T-helper 9 cell (primary cell): Measurements from ENCODE around the gene EFNA5.
"Not testable (repeated sequence)": the region's sequence is repeated elsewhere in the genome, so short reads cannot be mapped to it uniquely, and the experiment has no call there.

Experiments
- DNase-seq: peaks from one replicate; pipeline ENCODE4 v3.0.0-alpha.2; 2020

Gene EFNA5

DNA sequence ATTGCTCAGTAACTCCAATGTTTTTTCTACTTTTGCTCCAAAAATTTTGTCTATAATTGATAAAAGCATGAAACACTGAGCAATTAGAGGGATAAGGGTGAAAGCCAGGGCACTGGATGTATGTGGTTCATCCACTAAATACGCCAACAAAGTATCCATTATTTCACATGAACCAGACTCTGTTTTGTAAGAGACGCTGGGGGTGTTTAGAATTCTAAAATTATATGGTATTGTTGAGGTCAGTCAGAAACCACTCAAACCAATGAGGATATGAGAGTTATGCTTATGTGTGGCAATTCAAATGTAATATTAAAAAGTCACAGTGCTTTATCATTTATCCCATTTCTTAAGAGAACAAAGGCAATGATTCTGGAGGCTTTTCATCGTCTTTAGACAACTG is 220.2 kb downstream of the EFNA5 start:
- no peak for DNase-seq

DNA sequence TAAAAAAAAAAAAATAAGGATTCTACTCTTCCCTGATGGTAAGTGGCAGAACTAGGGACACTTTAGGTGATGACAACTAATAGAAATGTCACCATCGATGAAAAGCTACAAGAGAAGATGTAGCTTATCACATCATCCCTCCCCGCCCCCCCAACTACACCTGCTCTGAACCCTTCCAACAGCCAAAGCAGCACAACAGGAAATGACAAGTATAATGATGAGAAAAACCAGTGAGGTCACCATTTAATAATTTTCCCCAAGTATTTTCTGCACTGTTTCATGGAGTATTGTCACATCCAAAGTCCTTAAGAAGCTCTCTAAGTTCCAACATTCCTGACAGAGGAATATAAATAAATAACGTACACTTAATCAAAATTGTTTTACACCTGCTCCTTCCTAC is 221.4 kb downstream of the EFNA5 start:
- DNase-seq, result no peak

DNA sequence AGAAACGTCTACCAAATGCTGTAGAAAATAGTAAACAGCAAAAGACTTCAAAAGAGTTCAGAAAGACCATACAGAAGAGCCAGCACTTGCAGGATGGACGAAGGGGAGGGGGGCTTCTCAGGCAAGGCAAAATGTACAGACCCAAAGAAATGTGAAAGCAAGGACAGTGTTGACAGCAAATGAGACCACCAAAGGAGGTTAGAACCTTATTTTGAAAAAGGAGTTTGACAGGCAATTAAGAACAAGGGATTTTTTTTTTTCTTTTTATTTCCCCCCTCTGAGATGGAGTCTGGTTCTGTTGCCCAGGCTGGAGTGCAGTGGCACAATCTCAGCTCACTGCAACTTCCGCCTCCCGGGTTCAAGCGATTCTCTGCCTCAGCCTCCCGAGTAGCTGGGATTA is 223.2 kb downstream of the EFNA5 start:
- no peak for DNase-seq

DNA sequence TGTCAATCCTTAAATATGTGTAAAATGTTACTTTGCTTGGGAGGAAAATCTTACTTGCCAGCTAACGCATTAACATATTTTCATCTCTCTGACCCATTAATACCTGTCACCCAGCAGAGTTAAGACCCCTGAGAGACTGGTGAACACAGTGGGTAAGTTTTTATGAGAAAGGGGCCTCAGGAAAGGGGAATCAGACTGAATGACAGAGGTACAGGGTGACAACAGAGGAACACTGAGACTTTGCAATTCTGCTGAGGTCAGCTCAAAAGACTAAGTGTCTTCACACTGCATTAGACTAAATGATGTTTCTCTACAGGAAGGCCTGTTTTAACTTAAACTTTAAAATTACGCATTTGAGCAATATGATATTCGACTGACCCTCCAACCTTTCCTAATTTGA is 223.8 kb downstream of the EFNA5 start:
- no peak for DNase-seq

DNA sequence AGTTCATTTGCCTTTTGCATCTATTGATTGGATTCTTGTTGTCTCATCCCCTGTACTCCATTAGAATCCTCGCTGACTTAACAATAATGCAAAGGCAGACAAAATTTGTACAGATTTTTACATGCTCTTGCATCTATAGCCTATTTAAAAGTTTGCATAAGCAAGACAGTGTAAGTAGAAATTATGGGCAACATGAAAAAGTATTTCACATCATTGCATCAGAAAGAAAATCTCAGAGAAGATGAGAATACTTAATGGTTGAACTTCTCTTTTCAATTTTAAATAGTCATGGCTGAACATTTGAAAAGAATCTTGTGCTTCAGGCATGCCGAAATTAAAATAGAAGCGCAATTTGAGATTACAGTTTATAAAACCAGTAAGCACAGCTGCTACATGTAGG is 226.4 kb downstream of the EFNA5 start:
- no peak for DNase-seq

DNA sequence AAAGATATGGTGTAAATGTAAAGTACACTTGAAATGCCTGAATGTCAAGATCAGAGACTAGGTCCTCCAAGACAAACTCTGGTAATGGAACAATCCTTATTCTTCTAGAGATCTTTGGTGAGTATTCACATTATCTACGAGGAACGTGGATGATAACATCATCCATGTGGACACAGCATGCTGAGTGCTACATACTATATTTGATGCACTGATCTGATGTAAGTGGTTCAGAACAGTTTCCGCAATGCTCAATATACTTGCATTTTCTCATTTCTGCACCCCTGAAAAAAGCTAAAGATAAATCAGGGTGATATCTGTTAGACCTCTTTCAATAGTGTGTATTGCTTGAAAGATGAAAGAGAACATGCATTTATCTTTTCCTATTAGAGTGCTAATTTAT is 226.8 kb downstream of the EFNA5 start:
- no peak for DNase-seq

DNA sequence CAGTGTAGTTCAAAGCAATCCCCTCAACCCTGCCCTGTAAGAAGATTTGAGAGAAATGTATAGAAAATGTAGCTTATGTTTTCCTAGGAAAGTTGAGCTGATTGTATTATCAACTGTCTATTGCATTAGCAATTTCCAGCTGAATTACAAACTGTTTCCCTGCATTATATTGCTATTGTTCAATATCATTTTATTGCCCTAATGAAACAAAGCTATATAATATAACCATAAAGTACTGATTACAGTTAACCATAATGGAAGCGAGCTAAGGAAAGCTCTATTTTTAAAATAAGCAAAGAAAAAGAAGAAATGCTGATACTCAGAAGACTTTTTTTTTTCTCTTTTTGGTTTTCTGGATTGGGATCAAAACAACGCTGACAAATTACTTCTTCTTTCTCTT is 228.3 kb downstream of the EFNA5 start:
- DNase-seq, result no peak

DNA sequence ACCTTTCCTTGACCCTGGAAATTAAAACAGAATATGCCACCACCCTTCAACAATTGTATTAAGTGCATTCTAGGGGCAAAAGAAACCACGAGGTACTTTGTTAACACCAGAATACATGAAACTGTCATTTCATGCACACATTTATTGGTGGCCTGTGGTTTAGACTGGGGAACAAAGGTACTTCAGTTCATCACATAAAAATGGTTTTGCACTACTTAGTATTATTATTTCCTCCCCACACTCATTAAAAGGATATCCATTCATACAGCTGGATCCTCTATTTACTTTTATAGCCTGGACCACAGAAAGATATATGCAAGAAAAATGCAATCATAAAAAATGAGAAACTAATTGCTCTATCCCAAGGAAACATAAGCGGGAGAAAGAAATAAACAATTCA is 230.9 kb downstream of the EFNA5 start:
- DNase-seq, result no peak

DNA sequence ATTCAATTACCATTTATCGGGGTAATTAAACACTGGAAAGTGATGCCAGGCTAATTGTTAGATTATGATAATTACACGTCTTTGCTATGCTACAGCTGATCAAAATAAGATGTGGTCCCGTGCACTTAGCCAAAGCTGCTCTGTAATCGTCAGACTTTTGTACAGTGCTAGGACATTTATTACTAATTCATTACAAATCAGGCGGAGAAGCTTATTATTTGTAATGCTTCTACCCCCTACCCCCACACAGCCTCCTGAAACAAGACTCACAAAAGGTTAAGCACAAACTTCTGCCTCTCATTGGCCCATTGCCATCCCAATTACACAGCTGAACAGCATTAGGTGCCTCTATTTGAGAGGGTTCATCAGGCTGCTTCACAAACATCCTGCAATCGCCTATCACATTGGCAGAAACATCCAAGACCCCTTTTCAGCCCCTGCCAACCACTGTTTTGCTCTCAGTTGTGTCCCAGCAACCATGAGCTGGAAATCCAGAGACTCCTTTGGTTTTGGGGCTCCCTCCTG is 232.7 kb downstream of the EFNA5 start:
- DNase-seq, result no peak

DNA sequence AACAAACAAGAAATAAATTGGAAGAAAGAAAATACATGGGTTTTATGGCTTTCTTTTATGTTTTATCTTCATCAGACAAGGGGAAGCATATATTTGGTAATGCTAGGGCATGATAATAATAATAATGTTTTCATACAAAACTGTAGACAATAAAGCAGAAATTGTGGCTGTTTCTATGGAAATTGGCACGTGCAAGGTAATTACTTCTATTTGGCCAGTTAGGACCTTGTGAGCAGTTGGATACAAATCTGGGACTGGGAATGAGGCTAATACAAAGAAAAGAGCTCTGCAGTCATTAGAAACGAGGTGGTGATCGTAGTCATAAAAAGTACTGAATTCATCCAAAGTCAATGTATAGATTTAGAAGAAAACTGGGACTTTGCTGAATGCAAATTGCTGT is 233.6 kb downstream of the EFNA5 start:
- no peak for DNase-seq

DNA sequence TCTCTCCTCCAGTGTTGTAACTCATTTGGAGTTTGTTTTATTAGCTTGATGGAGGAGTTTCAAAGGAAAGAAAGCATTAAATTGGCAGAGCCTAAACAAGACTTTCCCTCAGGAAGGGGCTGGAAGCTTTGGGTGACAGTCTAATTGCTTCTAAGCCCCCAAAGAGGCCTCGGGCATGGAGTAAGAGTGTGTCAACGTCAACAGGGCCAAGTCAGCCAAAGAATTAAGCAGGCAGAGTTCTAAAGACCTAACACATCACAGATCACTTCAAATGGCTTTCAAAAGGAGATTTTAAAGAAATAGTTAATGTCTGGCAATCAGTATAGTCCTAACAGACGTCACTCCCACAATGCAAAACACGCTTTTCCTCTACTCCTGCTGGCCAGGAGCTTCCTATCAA is 234.5 kb downstream of the EFNA5 start:
- DNase-seq, result no peak

DNA sequence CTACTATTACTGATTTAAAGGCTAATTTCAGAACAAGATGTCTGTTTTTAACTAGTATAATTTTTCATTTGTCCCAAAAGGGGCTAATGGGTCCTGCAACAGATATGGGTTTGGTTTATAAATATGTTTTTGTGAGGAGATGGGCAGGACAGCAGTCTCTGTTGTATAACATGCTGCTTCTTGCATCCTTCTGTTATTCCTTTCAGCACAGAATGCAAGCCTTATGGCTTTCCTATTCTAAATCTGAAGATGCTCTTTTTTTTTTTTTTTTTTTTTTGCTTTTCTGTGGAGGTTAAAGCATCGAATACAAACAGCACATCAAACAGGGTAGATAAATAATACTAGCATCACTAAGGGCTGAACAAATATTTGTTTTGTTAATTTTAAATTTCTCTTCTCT is 235.7 kb downstream of the EFNA5 start:
- DNase-seq, result no peak

DNA sequence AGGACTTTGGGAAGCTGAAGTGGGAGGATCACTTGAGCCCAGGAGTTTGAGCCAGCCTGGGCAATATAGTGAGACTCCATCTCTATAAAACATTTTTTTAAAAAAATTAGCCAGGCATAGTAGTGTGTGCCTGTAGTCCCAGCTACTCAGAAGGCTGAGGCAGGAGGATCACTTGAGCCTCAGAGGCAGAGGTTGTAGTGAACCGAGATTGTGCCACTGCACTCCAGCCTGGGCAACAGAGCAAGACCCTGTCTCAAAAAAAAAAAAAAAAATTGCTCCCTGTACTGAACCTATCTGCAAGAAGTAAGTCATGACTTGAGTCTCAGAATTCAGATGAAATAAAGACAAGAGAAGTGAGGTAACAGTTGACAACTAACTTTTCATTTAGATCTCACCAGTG is 237.1 kb downstream of the EFNA5 start:
- DNase-seq, result not testable (repeated sequence)

DNA sequence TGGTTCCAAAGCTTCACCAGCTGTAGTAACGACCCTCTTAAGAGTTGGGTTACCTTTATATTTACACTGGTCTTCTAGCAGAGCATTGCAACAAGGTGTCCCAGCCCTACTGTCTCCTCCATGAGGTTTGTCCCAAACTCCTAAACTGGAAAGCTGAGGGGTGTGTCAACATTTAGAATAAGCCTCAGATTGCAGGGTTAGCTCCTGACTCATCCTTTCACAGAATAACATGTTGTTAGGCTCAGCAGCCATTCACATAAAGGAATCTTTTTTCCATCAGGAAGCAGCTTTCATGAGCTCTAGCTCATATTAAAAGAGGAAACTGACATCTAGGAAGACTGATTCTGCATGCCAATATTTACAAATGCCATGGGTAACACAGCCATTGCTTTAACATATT is 238.7 kb downstream of the EFNA5 start:
- DNase-seq, result no peak

DNA sequence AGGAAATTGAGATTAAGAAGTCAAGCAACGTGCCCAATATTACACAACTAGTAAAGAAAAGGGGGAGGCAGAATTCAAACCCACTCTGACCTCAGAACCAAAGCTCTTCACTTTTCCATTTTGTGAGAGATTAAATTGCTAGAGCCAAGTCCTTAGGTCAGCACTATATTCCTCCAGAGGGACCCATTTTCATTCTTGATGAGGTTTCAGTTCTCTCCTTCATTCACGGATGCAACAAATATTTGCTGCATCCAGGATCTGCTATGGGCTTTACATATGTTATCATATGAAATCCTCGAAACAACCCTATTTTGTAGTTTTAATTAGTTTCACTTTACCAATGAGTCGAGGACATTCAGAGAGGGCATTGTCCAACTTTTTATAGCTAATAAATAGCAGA is 239.2 kb downstream of the EFNA5 start:
- no peak for DNase-seq

DNA sequence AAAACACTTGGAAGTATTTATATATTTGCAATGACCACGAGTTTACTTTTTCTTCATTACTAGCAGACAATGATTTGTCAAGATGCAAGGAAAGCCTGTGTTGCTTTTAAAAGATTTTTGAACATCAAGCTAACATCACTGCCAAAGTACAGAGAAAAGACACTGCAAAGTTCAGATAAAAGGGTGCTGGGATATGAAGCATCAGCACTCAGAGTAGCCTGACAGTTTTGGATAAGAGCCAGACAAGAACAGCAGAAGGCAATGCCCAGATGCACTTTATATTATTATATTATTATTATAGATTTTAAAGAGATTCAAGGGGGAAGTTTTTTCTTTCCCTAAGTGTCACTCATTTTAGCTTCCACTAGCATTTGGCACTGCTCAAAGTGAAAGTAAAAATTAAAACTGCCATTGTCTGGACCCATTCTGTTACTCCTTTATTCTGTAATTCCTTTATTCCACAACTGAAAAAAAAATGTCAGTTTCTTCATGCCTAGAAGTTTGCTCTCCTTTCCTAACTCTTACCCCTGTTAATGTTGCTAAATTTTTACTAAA is 240.6 kb downstream of the EFNA5 start:
- DNase-seq, result no peak

DNA sequence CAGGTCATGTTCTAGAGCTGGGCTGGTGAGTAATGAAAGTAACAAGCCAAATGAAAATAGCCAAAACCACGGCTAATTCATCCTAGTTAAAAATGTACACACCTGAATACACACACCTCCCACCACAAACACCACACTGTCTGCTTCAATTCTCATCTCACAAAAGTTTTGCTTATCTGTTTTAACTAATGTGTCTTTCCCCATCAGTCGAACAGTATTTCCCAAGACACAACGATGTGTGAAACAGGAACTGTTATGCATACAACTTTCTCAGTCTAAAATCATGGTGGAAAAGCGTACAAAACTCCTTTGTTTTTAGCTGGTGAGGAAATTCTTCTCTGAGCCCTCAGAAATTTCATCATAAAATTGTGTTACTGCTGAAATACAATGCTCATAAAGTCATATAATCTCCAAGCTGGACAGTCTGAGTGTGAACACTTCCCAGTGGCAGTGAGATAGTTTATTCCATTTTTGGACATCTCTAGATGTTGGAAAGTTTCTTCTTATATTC is 242.4 kb downstream of the EFNA5 start:
- DNase-seq, result no peak

DNA sequence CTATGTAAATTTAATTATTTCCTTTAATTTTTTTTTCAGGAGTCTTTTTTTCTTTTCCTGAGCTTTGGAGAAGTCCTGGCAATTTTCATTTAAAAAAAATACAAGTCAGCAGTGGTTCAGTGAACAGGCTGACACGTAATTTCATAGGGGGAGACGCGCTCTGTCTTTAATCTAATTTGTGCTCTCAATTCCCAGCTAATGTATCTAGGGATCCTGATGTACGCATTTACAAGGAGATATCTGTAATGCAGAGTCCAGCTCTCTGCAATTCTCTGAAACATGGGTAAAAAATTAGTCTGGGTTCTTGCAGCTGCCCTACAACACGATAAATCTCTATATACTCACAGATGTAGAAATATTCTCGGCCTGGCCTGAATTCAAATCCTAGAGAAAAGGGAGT is 243.9 kb downstream of the EFNA5 start:
- DNase-seq, result no peak

DNA sequence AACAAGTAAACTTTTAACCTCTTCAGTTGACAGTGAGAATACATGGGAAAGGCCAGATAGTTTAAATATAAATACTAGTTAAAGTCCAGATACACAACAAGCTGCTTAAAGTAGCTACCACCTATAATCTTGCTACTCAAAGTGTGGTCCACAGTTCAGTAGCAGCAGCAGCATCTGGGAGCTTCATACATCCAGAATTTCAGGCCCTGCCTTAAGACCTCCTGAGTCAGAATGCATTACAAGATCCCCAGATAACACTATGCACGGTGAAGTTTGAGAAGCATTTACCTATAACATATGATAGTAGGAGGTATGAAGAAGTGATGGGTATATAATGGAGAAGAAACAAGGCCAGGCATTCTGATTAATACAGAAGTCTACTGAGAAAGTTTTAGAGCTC is 244.5 kb downstream of the EFNA5 start:
- no peak for DNase-seq

DNA sequence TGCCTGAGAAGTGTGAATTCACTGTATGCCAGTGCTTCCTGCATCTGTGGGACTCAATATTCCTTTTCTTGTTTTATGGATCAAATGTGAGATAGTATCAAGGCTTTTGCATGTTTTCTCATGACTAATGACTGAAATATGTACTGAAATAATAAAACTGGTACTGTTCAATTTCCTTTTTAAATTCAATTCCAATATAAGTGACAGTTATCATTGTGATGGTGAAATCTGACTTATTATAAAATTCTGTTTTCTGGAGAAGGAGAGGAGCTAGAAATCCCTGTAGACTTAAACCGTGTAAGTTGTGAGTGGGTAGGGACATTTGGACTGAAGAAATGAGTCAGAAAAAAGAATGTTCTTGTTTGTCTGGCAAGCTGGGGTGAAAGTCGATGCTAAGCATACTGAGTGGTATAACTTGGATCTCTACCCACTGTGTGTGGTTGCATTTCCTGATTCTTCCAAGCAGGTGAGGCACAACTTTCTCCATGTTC is 245.2 kb downstream of the EFNA5 start:
- no peak for DNase-seq

DNA sequence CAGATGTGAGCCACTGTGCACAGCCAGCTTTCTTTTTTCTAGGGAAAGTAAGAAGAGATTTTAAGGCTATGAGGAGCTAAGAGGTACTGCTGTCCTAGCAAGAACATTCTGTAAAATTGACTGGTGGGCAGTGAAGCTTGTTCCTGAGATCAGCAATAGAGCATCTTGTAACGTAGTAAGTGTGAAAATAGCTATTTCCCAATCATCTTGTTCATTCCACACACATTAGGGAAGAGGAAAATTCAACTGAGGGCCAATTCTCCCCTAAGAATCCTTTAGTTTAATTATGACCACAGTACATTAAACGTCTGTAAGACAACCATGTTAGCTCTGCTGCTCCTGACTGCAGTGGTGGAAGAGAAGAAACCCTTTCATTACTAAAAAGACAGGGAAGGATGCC is 246.2 kb downstream of the EFNA5 start:
- no peak for DNase-seq

DNA sequence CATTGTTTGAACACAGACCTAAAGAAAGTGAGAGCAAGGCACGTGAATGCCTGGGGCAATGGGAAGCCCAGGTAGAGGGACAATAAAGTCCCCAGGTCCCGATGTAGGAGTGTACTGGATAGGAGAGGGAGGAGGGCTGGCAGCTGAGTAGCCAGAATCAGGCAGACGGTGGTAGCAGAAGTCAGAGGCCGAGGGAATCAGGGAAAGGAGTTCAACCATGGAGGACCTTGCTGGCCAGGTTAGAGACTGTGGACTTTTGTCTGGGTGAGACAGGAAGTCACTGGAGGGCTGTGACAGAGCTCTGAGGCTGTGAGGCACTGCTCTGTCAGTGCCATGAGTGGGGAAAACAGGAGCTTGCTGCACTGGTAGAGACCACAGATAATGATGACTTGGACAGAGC is 248.2 kb downstream of the EFNA5 start:
- DNase-seq, result no peak

DNA sequence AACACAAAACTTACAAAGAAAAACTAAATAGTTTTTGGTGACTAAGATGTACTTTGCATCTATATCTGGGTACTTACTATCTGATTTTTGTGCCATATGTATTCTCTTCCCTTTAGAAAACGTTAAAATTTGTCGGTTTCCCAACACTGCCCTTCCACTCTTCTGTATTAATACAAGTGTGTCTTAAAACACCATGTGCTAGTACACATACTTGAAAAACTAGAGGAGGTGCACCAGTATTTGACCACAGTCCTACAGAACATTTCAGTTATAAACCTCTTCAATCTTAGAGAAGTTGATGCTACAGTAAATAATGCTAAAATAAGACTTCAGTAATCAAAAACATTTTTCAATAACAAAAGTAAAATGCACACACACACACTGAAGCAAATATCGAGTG is 251.2 kb downstream of the EFNA5 start:
- no peak for DNase-seq

DNA sequence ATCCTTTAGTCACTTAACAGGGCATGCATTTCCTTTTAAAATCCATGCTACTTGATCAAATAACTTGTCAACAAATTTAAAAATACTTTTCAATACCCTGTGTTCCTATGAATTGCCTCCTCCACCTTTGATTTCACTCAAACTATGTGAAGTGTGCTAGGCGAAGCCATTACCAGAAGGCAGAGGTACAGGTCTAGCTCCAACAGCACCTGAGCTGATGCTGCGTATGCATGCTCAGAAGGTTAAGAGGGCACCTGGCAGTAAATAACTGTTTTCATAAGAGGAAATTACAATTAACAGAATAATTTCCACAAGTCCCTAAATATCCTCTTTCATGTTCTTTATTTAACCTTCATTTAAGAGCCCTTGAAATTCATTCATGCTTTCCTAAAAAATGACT is 251.8 kb downstream of the EFNA5 start:
- DNase-seq, result no peak

DNA sequence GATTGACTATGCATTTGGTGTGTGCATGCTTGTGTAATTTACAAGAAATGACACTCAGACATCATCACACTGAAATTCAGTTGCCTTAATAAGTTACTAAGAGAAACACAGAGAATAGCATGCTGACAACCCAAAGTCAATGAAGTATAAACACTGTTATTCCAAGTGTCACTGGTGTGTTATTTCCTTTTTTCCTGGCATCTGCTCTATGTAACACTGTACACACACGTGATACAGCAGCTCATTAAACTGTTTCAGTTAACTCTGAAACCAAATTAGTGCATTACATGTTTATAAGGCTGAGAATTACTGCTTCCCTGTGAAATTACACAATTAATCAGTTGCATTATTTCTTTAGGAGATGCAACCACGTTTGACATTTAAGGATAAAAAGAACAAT is 252.7 kb downstream of the EFNA5 start:
- no peak for DNase-seq
